Measurements from ENCODE around the gene ADAMTS4. TPM values are rescaled to one million over a fixed set of nuclear protein-coding genes. Genes with fewer than 3 reads are reported as not detected.

ADAMTS4 gene
- total RNA-seq, 1 donor from 2014 or later = 1.0 TPM

DNA sequence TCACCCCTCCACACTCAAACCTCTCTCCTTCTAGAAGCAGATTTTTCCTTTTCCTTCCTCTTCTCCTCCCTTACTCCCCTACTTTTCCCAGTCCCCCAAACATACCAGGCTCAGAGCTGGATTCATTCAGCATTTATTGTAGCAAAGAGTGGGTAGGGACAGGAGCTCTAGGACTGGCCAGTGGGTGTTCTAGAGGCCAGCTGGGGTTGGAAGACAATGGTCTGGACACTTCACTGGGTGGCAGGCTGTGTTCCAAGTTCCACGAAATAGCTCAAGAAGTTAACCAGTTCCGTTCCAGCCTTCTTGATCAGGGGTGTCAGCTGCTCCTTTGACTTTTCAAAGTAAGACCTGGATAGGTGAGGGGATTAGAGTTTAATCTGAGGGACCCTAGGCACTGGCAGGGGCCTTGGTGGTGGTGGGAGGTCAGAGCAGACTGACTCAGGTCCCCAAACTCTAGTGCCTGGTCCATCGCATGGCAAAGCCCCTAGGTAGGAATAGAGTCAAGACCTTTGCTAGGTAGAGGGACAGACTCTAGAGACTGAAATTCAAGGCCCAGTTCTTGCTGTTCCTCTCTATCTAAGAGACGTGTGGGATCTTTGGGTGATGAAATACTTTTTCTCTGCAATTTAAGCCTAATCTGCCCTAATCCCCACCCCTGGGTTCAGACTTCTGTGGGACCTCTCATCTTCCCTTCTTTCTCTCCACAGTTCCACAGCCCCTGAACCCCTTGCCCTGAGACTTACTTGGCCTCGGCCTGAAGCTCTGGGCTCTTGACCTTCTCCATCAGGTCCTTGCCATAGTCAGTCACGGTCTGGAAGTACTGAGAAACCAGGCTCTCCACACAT, 23.5 kb upstream of the ADAMTS4 start:
- intact Hi-C loops (cut with micrococcal nuclease) = loop anchor here (10.0 kb wide), 1 partner anchor 542 kb away; the partner anchor contains the start of gene ATF6

DNA sequence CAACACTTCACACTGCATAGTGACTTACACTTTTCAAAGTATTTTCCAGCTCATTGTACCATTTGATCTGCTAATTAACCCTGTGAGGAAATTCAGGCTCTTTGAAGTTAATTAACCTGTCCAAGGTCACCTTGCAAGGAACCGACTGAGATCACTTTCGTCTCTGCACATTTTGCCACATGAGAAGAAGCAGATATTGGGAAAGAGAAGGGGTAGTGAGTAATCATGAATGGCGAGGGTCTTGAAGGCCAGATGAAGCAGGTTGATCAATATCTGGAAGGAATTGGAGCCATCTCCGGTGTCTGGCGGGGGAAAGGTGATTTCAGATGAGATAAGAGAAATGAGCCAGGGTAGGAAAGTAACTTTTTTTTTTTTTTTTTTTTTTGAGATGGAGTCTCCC, 21.1 kb upstream of the ADAMTS4 start:
- intact Hi-C loops (cut with micrococcal nuclease) = loop anchor here (10.0 kb wide), 1 partner anchor 545 kb away; the partner anchor contains the start of gene ATF6

DNA sequence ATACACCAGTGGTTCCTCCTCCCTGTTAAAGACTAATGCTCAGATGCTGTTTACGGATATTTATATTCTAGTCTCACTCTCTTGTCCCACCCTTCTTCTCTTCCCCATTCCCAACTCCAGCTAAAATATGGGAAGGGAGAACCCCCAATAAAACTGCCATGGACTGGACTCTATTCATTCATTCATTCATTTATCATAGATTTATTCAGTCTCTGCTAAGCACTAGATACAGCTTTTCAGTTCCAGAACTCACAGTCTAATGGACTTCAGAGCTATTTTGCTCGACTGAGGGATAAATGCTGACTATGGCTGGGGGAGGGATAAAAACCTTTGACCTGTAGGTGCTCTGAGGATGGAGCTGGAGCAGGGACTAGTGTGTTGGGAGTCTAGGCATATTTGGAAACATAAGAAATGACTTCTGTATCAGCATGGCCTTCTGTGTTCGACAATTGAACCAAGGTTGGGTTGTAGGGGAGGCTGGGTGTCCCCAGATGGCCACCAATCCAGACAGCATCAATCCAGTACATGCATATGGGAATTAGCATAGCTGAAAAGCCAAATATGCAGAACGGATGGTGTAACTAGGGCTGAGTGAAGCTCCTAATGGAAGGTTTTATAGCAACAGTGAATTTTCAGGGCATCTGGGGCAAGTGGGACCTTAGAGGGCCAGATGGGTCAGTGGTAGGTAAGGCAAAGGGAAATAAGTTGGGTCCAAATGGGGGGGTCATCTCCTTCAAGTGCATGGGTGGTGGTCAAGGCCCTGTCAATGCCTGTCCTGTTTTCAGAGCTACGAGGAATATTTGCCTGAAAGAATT, 20.4 kb upstream of the ADAMTS4 start:
- intact Hi-C loops (cut with micrococcal nuclease) = no loop called here

DNA sequence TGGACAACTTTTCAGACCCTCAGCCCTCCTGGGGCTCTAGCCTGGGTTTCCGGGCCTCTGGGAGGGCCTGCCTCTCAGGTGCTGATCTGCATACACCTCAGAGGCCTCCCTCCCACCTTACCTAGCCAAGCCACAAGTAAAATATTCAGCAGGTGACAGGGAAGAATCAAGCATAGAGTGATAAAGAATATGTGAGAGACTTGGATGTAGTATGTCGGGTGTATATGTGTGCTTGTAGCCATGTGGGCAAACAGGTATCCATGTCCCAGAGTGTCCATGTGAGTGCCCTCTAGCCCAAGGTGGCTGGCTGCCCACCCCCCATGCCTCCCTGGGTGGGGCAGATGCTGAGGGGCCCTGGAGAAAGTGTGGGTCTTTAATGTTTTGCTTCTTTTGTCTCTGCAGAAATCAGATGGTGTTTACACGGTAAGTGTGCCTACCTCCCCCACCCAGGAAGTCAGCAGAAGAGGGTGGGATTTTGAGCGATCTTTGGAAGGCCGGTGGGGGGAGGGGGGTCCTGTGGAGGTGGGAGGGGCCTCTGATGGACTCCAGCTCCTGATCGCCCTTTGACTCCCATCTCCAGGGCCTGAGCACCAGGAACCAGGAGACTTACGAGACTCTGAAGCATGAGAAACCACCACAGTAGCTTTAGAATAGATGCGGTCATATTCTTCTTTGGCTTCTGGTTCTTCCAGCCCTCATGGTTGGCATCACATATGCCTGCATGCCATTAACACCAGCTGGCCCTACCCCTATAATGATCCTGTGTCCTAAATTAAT, 19.6 kb upstream of the ADAMTS4 start:
- intact Hi-C loops (cut with micrococcal nuclease) = no loop called here

DNA sequence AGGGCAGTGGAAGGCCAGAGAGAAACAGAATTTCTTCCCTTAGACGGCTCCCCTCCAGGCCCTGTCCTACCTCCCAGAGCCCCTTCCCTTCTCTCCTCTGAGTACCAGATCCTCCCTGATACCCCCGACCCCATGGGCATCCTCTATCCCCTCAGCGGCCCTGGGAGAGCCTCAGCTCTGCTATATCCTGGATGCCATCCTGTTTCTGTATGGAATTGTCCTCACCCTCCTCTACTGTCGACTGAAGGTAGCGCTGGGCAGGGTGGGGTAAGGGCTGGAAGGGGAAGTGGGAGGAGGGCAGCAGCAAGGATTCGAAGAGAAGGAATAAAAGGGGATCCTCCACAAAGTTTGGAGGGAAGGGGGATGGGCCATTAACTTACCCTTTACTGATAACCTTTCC, 19.0 kb upstream of the ADAMTS4 start:
- intact Hi-C loops (cut with micrococcal nuclease) = no loop called here

DNA sequence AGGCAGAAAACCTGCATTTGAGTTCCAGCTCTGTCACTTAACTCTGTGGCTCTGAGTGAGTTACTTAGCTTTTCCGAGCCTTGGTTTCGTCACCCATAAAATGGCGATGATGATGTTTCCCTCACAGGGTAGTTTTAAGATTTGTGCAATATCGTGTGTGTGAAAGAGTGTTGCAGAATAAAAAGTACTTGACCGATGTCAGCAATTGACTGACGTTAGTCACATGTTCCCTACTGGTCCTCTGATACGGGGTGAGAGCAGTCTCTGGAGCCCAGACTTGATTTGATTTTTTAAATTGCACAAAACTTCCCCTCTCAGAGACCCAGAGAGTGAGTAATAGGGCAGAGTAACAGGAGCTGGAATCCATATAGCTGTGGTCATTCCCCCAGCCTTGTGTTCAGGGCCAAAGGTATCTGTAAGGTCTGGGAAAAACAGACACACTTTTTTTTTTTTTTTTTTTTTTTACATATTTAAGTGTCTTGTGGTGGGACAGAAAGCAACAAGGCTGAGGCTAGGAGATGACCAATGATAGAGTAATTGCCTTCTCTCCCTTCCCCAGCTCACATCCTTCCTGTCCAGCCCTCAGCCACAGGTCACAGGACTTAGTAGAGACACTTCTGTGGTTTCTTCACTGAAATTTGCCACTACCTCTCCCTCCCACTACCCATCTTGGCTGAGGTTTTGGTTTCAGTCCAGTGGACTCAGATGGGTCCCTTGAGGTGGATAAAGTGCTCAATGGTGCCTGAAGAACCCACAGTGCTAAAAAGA, 18.3 kb upstream of the ADAMTS4 start:
- intact Hi-C loops (cut with micrococcal nuclease) = no loop called here

DNA sequence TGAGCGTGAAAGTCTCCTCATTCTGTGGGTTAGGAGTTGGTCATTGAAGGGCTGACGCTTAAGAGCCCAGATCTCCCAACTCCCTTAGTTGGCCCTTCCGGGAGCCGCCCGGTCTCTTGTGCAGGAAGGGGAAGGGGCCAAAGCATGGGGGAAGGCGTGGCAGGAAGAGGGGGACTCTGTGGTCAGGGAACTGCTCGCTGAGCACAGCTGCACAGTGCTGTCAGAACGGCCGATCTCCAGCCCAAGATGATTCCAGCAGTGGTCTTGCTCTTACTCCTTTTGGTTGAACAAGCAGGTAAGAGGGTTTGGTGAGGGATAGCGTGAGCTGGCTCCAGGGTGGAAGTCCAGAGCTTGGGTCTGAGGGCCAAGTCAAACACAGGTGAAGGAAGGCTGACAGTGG, 16.2 kb upstream of the ADAMTS4 start, which contains the start of gene FCER1G:
FCER1G (plus strand) TSS at position 220 of the 400 bp plus-strand sequence; CDS start at position 247, 27 bp downstream.
- intact Hi-C loops (cut with micrococcal nuclease) = no loop called here

DNA sequence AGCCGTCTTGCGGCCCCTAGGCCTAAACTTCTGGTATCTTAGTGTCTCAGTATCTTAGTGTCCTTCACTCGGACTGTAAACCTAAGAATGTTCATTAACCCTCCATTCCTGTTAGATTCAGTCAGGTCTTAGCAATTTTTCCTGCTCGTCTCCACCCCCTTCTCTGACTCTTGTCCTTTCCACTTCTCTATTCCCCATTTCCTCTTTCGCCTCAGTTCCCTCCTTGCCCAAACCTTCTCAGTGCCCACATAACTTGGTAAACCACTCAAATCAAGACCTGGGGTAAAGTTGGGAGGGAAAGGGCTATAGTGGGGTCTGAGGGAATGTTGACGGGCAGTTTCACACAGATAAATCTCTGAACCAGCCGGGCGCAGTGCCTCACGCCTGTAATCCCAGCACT, 15.5 kb upstream of the ADAMTS4 start:
- intact Hi-C loops (cut with micrococcal nuclease) = no loop called here

DNA sequence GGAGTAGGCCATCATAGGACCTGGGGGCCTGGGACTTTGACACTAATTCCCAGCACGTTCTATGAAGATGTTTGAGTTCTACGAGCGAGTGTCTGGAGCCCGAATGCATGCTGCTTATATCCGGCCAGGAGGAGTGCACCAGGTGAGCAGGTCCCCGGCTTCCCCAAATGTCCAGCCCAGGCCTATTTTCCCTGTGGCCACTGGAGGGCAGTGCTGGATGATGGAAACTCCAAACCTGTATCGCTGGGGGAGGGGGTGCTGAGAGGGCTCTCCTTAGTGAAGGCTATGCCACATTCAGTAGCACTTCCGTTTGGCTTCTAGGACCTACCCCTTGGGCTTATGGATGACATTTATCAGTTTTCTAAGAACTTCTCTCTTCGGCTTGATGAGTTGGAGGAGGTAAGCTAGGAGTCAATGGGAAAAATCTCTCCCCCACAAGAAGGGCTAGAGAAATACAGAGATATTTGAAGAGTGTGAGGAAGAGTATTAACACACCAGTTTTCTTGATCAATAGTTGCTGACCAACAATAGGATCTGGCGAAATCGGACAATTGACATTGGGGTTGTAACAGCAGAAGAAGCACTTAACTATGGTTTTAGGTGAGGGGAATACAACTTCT, 11.0 kb upstream of the ADAMTS4 start:
- intact Hi-C loops (cut with micrococcal nuclease) = loop anchor here (1.0 kb wide), 1 partner anchor 15 kb away; no protein-coding TSS in a partner anchor

DNA sequence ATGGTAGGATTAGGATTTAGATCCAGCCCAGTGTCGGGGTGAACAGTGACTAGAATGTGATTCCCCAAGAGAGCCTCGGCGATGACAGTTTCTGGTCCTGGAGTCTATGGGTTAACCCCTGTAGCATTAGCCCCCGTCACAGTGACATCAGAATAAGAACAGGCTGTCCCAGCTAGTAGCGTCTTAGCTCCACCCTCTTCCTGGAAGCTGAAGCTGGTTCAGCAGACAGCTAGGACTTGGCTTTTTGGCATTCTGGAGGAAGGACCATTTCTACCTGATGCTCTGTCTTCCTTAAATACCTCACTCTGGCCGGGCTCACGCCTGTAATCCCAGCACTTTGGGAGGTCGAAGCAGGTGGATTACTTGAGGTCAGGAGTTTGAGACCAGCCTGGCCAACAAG, 8.3 kb upstream of the ADAMTS4 start:
- intact Hi-C loops (cut with micrococcal nuclease) = no loop called here

DNA sequence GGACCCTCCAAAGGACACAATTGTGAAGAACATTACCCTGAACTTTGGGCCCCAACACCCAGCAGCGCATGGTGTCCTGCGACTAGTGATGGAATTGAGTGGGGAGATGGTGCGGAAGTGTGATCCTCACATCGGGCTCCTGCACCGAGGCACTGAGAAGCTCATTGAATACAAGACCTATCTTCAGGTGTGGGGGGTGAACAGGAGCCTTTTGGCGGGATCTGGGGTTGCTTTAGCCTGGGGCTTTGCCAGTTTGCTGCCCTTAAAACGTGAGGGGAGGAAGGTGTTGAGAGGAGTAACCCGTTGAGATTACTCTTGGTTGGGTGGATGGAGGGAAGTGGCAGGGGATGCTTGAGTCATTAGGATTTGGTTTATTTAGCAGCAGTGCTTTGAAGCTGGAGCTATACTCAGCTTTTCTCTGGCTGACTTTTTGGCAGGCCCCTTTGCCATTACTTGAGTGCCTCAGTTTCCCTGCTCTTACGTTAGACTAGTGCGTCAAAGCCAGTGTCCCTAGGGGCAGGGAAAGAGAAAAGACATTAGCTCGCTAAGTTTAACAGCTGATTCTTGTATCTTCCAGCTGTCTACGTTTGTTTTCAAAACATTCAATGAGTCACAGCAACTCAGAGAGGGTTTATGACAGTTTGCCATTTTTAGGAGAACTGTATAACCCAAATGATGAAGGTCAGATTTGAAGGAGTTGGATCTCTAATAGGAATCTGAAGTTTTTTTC, 7.7 kb upstream of the ADAMTS4 start:
- intact Hi-C loops (cut with micrococcal nuclease) = no loop called here

DNA sequence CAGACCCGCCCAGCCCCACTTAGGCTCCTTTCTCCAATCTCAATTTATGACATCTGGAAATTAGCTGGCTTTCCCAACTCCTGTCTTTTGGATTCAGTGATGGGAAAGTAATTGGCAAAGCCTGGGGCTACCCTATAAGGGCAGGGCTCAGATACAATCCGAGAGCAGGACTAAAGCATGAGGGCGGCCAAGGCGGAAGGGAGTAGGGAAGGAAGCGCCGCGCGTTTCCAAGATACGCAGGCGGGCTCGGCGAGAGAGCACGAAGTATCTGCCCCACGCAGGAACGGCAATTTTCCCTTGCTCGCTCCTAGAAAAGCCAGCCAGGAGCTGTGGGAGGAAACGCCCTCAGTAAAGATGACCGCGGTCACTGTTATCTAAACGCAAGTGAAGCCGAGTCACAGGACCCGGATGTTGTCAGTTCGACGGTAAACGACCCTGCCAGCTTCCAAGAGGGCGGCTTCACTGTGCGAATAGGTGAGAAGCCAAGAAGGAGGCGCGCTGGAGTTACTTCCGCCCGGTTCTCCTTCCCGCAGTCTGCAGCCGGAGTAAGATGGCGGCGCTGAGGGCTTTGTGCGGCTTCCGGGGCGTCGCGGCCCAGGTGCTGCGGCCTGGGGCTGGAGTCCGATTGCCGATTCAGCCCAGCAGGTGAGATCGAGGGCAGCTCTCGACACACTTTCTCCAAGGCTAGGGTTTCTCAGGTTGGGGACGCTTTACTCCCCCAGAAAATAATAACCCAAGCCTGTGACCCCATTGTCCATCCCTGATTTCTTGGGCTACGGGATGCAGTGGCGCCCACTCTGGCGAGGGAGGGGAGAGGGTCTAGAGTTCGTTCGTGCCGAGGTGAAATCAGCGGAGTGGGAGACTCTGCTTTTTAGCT, 3.2 kb upstream of the ADAMTS4 start, which contains the start of gene NDUFS2:
NDUFS2 (plus strand) TSS at position 532 of the 877 bp plus-strand sequence; CDS start at position 551, 19 bp downstream.
- intact Hi-C loops (cut with micrococcal nuclease) = loop anchor here (1.0 to 2.0 kb wide), 5 partner anchors 17 to 113 kb away; partner anchors contain the start of genes PPOX, SDHC and USP21

DNA sequence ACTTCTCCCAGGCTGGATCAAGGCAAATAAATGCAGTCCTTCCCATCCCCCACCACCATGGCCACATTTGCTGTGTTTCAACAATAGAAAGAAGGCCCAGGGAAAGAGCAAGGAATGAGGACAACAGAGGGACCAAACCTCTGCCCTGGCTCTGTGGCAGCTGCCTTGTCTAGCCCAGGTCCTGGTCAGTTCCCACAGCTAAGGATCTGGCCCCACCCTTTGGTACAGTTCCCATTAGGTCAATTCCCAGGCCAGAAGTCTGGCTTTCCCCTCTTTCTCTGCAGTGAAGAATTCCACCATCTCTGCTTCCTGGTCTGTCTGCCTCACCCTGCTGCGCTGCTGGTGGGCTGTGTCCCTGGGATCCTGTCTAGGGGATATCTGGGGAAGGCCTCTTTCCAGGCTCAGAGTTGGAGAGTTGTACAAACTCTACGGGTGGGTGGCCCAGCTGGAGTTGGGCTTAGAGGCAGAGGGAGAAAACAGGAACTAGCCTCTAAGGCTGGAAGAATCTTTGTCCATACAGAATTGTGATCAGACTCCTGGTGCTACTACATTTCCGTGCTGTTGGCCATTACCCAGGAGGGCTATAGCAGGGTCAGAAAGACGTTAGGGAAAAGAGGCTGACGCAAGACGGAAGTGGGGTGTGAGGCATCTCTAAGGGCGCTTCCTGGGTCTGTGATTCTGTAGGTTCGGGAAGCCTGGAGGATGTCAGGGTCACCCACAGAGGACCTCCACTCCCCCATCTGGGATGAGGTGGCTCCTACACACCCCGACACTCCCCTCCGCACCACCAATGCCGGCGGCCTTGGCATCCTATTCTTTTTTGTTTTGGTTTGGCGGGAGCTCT, 2.4 kb upstream of the ADAMTS4 start:
- intact Hi-C loops (cut with micrococcal nuclease) = no loop called here

DNA sequence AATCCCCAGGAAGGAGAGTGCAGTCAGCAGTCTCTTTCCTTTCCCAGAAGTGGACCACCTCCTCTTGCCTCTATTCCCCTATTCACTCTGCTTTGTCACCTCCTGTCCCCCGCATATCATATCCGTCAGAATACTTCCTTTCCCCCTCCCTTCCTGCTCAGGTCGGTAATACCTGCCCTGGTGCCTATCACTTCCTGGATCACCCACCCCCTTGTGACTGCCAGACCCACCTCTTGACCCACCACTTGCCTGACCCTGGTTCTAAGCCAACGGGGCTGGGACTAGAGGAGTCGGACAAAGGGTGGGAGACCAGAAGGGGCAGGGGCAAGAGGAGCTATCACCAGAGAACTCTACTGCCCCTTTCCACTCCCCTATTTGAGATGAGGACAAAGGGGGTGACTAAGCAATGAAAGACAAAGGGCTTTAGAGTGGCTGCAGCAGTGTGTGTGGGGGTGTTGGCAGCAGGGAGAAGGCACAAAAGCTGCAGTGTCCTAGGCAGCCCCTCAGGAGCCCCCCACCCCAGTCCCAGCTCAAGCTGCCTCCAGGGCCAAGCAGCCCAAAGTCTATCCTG, 1.7 kb upstream of the ADAMTS4 start:
- intact Hi-C loops (cut with micrococcal nuclease) = no loop called here

DNA sequence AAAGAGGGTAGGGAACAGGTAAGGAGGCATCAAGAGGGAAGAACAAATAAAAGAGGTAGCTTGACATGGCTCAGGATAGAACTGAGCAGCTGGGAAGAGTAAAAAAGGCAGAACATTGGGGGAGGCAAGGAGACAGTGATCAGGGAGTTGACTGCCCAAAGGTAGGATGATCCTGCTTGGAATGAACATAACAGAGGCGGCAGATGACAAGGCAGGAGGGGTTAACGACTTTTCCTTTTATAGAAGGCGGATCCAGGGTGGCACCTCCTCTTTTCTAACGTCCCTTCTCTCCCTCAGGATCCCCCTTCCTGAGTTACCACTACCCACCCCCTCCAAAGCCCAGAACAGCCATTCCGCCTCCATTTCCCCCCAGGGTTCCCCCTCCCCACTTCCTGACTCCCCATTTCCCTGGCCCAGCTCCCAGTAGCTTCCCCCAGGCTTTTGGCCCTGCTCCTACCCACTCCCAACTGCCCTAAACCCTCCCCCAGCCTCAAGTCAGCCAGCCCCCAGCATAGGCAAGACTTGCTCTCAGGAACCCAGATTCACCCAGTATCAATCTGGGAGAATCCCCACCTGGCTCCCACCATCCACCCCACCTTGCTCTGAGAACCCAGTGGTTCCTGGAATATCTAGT, 769 bp upstream of the ADAMTS4 start:
- intact Hi-C loops (cut with micrococcal nuclease) = no loop called here

DNA sequence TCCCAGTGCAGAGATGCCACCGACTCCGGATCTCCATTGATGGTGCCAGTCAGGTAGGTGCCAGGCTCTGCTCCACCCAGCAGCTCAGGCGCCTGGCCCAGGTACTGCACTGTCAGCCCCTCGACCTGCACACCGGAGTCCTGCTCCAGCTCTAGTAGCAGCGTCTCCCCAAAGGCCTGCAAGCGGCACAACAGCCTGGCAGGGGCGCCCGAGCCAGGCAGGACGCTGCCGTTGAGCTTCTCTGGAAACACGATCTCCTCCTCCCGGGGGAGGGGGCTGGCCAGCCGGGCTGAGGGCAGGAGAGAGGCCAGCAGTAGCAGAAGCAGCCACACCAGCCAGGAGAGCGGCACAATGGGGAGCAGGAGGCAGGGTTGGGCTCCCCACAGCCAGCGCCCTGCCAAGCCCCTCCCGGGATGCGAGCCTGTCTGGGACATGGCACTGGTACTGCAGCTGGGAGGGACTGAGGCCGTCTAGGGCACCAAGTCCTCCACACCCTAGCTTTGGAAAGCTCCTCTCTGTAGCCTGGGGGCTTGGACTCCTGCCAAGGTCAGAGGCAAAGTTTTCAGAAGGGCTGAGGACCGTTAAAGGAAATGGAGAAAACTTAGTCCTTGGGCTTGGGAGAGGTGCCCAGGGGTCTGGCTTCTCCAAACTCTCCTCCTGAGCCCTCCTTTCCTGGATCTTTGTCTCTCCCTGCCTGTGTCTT, 509 bp downstream of the ADAMTS4 start:
- intact Hi-C loops (cut with micrococcal nuclease) = no loop called here

All from T-helper 2 cell treated with Interferon-gamma antibody and Interleukin-4, amounts not matched to agents 100 ng/mL and 5 ng/mL, for 36 hours (primary cell).